SU-DHL-6 (cell line): ENCODE data around the gene RUVBL2.

Source experiments
- CTCF ChIP-seq: fragments of 200-600 bp; sonication (generic); IDR thresholded peaks from one replicate; pipeline ENCODE4 v1.5.1; 2017; ENCODE audit warnings: antibody characterized with exemption, mild to moderate bottlenecking, low read length, moderate library complexity; ENCODE audit not compliant: insufficient read depth, poor library complexity, severe bottlenecking
- EZH2phosphoT487 ChIP-seq: fragments of 200-600 bp; sonication (generic), shearing (Covaris generic); conservative IDR thresholded peaks from 2 replicates; pipeline ENCODE4 v1.6.1; 2018; ENCODE audit warnings: mild to moderate bottlenecking, antibody characterized with exemption, low read length, moderate library complexity, mixed read lengths

GRCh38 chr19:48955308-48955958, 38.3 kb upstream of the RUVBL2 start:
- no peak for TF ChIP-seq CTCF
- no peak for TF ChIP-seq EZH2phosphoT487
